Stimulated activated CD8-positive, alpha-beta memory T cell treated with anti-CD3 and anti-CD28 coated beads, Interleukin-7, amount 100 ng/mL, for 1 hour (primary cell): ENCODE measurements around the gene PLK5.

Source experiments
- DNase-seq, 2 donors: peaks; one replicate each; pipeline ENCODE4 v3.0.0-alpha.2; 2020; ENCODE audit warnings: low read depth in 2 of 2

PLK5 gene

GRCh38 chr19:1577090-1577928 lies 53.4 kb downstream of the PLK5 start:
- DNase-seq = no peak

DNA sequence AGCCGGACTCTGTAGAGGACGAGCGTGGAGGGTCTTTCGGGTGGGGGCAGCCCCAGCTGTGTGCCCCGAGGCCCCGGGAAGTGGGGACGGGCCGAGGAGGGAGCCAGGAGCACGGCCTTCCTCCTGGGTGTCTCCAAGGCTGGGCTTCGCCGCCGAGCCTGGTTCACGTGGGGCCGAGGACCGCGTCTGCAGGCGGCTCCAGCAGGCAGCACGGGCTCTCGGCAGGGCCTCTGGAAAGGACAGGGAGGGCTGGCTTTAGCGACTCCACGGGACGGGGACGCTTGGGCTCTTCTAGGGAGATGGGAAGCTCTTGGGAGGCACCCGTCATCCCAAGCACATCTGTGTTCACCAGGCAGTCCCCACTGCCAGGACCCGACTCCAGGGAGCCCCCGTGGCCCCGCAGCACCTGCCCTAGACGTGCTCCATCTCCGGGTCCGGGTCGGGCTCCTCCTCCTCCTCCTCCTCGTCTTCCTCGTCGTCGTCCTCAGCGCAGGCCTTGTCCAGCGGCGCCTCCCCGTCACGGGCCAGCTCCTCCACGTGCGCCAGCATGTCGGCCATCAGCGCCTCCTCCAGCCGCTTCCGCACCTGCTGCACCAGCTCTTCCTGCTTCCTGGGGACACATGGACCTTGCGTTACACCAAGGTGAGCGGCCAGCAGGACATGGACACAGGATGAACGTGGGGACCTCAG lies 54.2 kb downstream of the PLK5 start:
- no peak for DNase-seq

GRCh38 chr19:1579222-1579621 lies 55.3 kb downstream of the PLK5 start:
- DNase-seq = no peak

GRCh38 chr19:1580382-1580781 lies 56.5 kb downstream of the PLK5 start:
- no peak for DNase-seq

DNA sequence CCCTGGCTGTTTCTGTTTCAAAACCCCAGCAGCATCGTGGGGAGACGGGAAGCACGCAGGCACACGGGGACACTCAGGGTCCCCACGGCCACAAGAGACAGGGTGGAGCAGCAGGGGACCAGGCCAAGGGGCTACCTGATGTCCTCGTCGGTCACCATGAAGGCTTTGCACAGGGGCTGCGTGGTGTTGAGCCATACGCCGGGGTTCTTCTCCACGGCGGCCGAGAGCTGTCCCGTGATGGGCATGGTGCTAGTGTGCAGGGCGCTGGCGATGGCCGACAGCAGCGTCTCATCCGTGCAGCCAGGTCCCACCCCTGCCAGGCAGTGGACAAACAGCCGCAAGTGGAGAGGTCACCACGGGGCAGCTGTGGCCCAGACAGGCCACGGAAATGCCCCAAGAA lies 57.1 kb downstream of the PLK5 start:
- DNase-seq = no peak

DNA sequence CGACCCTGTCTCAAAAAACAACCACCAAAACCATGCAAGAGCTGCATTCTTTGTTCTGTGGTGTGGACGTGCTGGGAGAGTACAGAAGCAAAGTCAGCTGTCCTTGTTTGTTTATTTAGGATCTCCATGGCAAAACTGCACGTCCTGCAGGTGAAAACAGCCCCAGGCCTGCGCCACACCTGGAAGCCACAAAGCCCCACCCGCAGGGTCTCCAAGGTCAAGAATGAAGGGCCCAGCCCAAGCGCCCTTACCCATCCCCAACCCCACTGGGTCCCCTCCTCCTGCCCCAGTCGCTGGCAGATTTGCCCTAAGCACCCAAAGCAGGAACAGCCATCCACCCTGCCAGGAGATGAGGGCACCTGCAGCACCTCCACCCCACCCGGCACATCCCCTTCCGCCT lies 58.3 kb downstream of the PLK5 start:
- DNase-seq = no peak

GRCh38 chr19:1584500-1585242 lies 60.8 kb downstream of the PLK5 start:
- no peak for DNase-seq

- DNase-seq = no peak
These were observed 61.3 kb downstream of the PLK5 start for GRCh38 chr19:1585243-1585580.
